NCI-H510A treated with DMSO at 0.1 percent for 48 hours (cell line): Measurements from ENCODE around the gene PCDHA3.
"Not testable (repeated sequence)": the region's sequence is repeated elsewhere in the genome, so short reads cannot be mapped to it uniquely, and the experiment has no call there.

Experiments
- DNase-seq: peaks from one replicate; lab custom pipeline; 2025; lab: John Stamatoyannopoulos, UW

The PCDHA3 gene

DNA sequence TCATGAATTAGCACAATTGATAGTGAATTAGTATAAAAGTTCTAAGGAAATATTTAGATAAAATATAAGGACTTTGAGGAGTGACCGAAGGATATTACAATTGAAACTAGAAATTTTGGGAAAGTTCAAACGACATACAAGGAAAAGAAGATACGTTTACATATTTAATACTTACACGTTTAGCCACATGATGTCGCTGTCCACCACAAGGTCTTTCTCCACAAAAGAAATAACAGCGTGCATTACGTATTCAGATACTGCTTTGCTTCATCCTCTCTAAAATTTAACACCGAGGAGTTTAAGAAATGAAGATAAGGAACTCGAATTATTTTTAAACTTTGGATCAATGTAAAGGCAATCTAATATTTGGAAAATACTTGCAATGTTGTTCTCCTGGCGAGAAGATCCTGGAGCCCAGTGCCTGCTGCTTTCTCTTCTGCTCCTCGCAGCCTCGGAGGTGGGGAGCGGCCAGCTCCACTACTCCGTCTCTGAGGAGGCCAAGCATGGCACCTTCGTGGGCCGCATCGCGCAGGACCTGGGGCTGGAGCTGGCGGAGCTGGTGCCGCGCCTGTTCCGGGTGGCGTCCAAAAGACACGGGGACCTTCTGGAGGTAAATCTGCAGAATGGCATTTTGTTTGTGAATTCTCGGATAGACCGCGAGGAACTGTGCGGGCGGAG lies at the start of gene PCDHA3:
PCDHA3 (plus strand) TSS at position 242 of the 678 bp plus-strand sequence.
- DNase-seq, result no peak

DNA sequence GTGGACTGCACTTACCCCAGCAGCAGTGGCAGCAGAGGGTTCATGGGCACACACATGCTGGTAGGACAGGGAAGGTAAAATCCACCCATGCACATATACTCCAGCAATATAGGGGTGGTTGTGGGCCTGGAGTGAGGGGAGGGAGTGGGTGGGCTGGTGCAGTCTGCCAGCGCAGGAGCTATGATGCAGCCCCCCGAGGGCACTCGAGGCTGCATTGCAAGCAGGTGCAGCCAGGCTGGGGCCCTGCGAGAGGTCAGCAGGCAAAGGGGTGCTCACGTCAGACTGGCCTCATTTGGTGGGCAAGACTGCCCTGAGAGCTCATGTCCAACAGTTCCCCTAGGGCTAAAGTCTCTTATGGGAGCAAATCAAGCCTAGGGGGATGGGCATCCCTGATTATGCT lies 47.3 kb upstream of the PCDHA3 start:
- no peak for DNase-seq

DNA sequence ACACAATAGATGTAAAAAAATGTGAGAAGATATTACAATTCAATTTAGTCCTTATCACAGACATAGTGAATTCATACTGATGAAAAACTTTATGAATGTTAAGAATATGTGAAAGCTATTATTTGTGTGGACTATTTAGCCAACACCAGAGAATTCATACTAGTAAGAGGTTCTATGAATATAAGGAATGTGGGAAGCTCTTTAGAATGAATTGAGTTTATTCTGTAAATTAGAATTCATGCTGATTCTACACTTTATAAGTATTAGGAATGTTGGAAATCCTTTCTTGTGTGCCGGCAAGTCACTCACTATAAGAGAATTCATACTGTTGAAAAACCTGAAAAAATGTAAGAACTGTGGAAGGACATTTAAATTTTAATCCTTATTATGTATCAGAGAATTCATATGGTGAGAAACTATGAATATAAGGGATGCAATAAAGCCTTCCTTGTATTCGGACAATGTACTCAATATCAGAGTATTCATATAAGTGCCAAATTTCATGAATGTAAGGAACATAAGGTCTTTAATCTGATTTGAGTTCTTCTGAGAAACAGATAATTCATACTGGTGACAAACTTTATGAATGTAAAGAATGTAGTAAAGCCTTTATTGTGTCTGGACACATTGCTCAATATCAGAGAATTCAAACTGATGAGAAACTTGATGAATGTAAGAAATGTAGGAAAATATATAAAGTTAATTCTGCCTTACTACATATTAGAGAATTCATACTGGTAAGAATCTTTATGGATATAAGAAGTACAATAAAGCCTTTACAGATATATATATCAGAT lies 36.5 kb upstream of the PCDHA3 start:
- DNase-seq, result no peak

DNA sequence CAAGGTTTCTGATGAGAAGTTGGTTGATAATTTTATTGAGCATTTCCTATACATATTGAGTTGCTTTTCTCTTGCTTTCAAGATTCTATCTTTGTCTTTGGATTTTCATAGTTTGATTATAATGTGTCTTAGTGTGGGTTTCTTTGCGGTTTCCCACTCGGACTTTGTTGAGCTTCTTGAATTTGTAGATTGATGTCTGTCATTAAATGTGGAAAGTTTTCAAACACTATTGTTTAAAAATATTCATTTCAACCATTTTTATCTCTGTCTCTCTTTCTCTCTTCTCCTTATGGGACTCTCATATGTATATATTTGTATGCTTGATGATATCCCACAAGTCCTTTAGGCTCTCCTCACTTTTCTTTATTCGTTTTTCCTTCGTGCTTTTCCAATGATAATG lies 33.4 kb upstream of the PCDHA3 start:
- no peak for DNase-seq

DNA sequence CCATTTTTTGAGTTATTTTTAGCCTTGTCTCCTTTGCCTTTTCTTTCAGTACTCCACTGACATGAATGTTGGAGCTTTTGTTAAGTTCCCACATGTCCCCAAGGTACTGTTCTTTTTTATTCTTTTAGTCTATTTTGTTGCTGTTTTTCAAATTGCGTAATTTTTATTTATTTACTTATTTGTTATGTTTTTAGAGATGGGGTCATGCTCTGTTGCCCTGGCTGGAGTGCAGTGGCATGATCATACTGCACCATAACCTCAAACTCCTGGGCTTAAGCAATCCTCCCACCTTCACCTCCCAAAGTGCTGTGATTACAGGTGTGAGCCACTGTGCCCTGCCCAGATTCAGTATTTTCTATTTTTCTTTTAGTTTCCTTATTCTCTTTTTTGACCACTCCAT lies 20.3 kb upstream of the PCDHA3 start:
- DNase-seq, result no peak

DNA sequence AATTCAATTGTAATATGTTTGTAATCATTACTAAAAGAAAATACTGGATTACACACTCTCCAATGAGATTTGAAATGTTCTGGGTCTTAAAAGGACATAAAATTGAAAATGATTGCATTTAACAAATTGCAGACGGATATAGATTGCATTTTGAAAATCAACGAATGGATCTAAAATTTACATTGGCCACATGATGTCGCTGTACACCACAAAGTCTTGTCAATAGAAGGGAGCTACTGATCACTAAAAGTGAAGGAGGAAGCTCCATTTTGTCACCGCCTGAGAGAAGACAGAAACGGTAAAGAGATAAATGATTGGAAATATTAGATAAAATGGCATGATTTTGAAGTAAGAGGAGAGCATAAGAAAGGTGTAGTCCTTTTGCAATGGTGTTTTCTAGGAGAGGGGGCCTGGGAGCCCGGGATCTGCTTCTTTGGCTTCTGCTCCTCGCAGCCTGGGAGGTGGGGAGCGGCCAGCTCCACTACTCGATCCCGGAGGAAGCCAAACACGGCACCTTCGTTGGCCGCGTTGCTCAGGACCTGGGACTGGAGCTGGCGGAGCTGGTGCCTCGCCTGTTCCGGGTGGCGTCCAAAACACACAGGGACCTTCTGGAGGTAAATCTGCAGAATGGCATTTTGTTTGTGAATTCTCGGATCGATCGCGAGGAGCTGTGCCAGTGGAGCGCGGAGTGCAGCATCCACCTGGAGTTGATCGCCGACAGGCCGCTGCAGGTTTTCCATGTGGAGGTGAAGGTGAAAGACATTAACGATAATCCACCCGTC lies 14.8 kb upstream of the PCDHA3 start, which contains the start of gene PCDHA1:
PCDHA1 (plus strand) TSS at position 236 of the 782 bp plus-strand sequence.
- DNase-seq, result no peak

DNA sequence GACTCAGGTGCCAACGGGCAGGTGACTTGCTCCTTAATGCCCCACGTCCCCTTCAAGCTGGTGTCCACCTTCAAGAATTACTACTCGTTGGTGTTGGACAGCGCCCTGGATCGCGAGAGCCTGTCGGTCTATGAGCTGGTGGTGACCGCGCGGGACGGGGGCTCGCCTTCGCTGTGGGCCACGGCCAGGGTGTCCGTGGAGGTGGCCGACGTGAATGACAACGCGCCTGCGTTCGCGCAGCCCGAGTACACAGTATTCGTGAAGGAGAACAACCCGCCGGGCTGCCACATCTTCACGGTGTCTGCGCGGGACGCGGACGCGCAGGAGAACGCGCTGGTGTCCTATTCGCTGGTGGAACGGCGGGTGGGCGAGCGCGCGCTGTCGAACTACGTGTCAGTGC lies 13.4 kb upstream of the PCDHA3 start:
- not testable (repeated sequence) for DNase-seq

DNA sequence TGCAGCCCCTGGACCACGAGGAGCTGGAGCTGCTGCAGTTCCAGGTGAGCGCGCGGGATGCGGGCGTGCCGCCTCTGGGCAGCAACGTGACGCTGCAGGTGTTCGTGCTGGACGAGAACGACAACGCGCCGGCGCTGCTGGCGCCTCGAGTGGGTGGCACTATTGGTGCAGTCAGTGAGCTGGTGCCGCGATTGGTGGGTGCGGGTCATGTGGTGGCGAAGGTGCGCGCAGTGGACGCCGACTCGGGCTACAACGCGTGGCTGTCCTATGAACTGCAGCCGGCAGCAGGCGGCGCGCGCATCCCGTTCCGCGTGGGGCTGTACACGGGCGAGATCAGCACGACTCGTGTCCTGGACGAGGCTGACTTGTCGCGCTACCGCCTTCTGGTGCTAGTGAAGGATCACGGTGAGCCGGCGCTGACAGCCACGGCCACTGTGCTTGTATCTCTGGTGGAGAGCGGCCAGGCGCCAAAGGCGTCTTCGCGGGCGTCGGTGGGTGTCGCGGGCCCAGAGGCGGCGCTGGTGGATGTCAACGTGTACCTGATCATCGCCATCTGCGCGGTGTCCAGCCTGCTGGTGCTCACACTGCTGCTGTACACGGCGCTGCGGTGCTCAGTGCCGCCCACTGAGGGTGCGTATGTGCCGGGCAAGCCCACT lies 12.9 kb upstream of the PCDHA3 start:
- DNase-seq, result not testable (repeated sequence)

DNA sequence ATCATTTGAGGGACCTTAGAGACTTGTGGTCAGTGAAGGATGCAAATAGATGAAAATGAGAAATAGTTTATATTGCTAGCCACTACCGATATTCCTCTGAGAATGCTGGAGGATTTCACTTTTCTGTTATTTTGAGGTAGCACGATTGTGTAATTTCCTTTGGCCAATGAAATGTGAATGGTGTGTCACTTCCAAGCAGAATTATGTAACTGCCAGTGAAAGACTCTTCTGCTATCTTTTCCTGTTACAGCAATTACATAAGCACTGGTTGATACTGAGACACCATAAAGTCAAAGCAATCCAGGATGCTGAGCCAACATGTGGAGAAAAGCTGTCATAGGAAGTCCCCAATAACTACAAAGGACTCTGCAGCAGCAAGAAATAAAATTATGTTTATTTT lies 9.8 kb upstream of the PCDHA3 start:
- DNase-seq, result no peak

DNA sequence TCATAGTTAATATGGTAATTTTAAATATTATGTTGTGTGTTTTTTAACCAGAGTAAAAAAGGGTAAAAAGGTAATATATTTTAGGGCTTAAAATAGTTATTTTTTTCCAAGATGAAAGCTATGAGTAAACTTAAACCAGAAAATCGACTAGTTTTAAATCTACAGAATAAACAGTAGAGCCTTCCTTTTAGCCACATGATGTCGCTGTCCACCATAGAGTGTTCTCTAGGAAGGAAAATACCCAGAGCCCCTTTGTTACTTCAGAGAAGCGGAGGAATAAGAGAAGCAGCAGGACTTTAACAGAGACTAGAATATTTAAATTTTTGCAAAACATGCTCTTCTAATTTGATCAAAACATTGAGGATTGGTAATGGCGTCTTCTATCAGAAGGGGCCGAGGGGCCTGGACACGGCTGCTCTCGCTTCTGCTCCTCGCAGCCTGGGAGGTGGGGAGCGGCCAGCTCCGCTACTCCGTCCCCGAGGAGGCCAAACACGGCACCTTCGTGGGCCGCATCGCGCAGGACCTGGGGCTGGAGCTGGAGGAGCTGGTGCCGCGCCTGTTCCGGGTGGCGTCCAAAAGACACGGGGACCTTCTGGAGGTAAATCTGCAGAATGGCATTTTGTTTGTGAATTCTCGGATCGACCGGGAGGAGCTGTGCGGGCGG lies 6.1 kb upstream of the PCDHA3 start, which contains the start of gene PCDHA2:
PCDHA2 (plus strand) TSS at position 258 of the 664 bp plus-strand sequence.
- peak; percentile 18 for DNase-seq

DNA sequence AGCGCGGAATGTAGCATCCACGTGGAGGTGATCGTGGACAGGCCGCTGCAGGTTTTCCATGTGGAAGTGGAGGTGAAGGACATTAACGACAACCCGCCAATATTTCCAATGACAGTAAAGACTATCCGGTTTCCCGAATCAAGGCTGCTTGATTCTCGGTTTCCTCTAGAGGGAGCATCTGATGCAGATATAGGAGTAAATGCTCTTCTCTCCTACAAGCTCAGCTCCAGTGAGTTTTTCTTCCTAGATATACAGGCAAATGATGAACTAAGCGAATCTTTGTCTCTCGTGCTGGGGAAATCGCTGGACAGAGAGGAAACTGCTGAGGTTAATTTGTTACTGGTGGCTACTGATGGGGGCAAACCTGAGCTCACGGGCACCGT lies 5.6 kb upstream of the PCDHA3 start:
- DNase-seq, result peak; percentile 8

DNA sequence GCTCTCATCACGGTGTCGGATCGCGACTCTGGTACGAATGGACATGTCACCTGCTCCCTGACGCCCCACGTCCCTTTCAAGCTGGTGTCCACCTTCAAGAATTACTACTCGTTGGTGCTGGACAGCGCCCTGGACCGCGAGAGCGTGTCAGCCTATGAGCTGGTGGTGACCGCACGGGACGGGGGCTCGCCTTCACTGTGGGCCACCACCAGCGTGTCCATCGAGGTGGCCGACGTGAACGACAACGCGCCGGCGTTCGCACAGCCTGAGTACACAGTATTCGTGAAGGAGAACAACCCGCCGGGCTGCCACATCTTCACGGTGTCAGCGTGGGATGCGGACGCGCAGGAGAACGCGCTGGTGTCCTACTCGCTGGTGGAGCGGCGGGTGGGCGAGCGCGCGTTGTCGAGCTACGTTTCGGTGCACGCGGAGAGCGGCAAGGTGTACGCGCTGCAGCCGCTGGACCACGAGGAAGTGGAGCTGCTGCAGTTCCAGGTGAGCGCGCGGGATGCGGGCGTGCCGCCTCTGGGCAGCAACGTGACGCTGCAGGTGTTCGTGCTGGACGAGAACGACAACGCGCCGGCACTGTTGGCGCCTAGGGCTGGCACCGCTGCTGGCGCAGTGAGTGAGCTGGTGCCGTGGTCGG lies 4.7 kb upstream of the PCDHA3 start:
- DNase-seq, result not testable (repeated sequence)

DNA sequence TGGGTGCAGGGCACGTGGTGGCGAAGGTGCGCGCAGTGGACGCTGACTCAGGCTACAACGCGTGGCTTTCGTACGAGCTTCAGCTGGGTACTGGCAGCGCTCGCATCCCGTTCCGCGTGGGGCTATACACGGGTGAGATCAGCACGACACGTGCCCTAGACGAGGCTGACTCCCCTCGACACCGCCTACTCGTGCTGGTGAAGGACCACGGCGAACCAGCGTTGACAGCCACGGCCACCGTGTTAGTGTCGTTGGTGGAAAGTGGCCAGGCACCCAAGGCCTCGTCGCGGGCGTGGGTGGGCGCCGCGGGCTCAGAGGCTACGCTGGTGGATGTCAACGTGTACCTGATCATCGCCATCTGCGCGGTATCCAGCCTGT lies 4.2 kb upstream of the PCDHA3 start:
- no peak for DNase-seq

DNA sequence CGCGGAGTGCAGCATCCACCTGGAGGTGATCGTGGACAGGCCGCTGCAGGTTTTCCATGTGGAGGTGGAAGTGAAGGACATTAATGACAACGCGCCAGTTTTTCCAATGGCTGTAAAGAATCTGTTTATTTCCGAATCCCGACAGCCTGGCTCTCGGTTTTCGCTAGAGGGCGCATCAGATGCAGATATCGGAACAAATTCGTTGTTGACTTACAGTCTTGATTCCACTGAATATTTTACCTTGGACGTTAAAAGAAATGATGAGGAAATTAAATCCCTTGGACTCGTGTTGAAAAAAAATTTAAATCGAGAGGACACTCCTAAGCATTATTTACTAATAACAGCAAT lies 611 bp downstream of the PCDHA3 start:
- DNase-seq, result no peak

DNA sequence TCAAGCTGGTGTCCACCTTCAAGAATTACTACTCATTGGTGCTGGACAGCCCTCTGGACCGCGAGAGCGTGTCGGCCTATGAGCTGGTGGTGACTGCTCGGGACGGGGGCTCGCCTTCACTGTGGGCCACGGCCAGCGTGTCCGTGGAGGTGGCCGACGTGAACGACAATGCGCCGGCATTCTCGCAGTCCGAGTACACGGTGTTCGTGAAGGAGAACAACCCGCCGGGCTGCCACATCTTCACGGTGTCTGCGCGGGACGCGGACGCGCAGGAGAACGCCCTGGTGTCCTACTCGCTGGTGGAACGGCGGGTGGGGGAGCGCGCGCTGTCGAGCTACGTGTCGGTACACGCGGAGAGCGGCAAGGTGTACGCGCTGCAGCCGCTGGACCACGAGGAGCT lies 1.5 kb downstream of the PCDHA3 start:
- not testable (repeated sequence) for DNase-seq

DNA sequence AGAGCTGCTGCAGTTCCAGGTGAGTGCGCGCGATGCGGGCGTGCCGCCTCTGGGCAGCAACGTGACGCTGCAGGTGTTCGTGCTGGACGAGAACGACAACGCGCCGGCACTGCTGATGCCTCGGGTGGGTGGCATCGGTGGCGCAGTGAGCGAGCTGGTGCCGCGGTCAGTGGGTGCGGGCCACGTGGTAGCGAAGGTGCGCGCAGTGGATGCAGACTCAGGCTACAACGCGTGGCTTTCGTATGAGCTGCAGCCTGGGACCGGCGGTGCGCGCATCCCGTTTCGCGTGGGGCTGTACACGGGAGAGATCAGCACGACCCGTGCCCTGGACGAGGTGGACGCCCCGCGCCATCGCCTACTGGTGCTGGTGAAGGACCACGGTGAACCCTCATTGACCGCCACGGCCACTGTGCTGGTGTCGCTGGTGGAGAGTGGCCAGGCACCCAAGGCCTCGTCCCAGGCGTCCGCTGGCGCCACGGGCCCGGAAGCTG lies 2.0 kb downstream of the PCDHA3 start:
- no peak for DNase-seq

DNA sequence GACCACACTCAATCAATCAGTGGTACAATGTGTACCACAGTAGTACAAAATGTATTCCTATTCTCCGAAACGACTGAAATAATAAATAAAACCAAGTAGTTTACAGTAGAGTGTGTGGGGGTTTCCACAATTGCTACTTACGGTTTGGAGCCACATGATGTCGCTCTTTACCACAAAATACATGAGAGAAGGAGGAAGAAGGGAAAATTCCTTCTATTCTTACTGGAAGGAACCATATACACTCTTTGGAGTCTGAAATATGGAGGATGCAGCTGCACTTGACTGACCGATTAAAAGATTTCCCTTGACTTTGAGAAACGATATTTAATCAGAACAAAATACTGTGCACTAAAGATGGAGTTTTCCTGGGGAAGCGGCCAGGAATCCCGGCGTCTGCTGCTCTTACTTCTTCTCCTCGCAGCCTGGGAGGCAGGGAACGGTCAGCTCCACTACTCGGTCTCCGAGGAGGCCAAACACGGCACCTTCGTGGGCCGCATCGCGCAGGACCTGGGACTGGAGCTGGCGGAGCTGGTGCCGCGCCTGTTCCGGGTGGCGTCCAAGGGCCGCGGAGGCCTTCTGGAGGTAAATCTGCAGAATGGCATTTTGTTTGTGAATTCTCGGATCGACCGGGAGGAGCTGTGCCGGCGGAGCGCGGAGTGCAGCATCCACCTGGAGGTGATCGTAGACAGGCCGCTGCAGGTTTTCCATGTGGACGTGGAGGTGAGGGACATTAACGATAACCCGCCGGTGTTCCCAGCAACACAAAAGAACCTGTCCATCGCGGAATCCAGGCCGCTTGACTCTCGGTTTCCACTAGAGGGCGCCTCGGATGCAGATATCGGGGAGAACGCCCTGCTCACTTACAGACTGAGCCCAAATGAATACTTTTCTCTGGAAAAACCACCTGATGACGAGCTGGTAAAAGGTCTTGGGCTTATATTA lies 6.2 kb downstream of the PCDHA3 start, which contains the start of gene PCDHA4:
PCDHA4 (plus strand) TSS at position 235 of the 942 bp plus-strand sequence.
- peak; percentile 22 for DNase-seq

DNA sequence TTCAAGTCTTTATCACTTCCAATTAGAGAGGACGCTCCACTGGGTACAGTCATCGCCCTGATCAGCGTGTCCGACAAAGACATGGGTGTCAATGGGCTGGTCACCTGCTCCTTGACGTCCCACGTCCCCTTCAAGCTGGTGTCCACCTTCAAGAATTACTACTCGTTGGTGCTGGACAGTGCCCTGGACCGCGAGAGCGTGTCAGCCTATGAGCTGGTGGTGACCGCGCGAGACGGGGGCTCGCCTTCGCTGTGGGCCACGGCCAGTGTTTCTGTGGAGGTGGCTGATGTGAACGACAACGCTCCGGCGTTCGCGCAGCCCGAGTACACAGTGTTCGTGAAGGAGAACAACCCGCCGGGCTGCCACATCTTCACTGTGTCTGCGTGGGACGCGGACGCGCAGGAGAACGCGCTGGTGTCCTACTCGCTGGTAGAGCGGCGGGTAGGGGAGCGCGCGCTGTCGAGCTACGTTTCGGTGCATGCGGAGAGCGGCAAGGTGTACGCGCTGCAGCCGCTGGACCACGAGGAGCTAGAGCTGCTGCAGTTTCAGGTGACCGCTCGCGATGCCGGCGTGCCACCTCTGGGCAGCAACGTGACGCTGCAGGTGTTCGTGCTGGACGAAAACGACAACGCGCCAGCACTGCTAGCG lies 7.5 kb downstream of the PCDHA3 start:
- DNase-seq, result not testable (repeated sequence)

DNA sequence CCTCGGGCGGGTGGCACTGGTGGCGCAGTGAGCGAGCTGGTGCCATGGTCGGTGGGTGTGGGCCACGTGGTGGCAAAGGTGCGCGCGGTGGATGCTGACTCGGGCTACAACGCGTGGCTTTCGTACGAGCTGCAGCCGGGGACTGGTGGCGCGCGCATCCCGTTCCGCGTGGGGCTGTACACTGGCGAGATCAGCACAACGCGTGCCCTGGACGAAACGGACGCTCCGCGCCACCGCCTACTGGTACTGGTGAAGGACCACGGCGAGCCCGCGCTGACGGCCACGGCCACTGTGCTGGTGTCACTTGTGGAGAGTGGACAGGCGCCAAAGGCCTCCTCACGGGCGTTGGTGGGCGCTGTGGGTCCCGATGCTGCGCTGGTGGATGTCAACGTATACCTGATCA lies 8.0 kb downstream of the PCDHA3 start:
- DNase-seq, result no peak
